Pancreas (tissue), 10 donors: ENCODE measurements around the gene ADGRA1. TPM values are rescaled to one million over a fixed set of nuclear protein-coding genes. Genes with fewer than 3 reads are reported as not detected.

ENCODE experiments used
- ATAC-seq, 4 donors: fragments of 200-7000 bp; cut with Tn5 transposase; one replicate each; pipeline versions ENCODE4 v1.8.0 to v1.9.1; 2020; ENCODE audit warnings: mild to moderate bottlenecking in 4 of 4, moderate library complexity in 4 of 4
- DNase-seq, 6 donors: peaks; one replicate each; pipeline ENCODE4 v3.0.0-alpha.2; 2020
- FAIRE-seq: peaks from 2 replicates; lab custom pipeline; 2012; peaks lifted over from hg19 to GRCh38; lab: Jason Lieb, UNC
- H3K27ac ChIP-seq, 4 donors: fragments of 200-600 bp; sonication (generic); 1 replicate in 3 of 4; 2 replicates in 1 of 4; pipeline versions ENCODE4 v1.5.0 to v1.8.0; 2020
- H3K27me3 ChIP-seq, 4 donors: fragments of 200-600 bp; one replicate each; pipeline ENCODE4 v1.8.0; 2021
- H3K36me3 ChIP-seq, 3 donors: fragments of 200-600 bp; sonication (generic) in 1 of 3; one replicate each; pipeline versions ENCODE4 v1.5.0 to v1.8.0; 2020 to 2021
- H3K4me1 ChIP-seq, 3 donors: fragments of 200-600 bp; one replicate each; pipeline ENCODE4 v1.8.0; 2021
- H3K4me3 ChIP-seq, 4 donors: fragments of 200-600 bp; sonication (generic) in 2 of 4; one replicate each; pipeline versions ENCODE4 v1.5.0 to v1.8.0; 2020 to 2021
- H3K9me3 ChIP-seq, 4 donors: fragments of 200-600 bp; one replicate each; pipeline ENCODE4 v1.8.0; 2021
- CTCF ChIP-seq, 4 donors: fragments of 200-600 bp; sonication (generic) in 3 of 4; IDR thresholded peaks; one replicate each; pipeline versions ENCODE4 v1.5.0 to v1.8.0; 2021; ENCODE audit warnings: antibody characterized with exemption in 4 of 4
- WGBS, 2 donors: extraction: QIAGEN DNeasy Blood & Tissue Kit; methylation state at CpG; one replicate each; pipeline ENCODE4 v1.1.7; 2013; 5-methylcytosine and 5-hydroxymethylcytosine counted together
- intact Hi-C, 3 donors: fragments of 100-400 bp; cut with DNase I; formaldehyde crosslinking; loops; one replicate each; pipeline versions ENCODE4 v1.11.1 to v1.14.2; 2022
- polyA plus RNA-seq, 2 donors: library from polyadenylated mRNA; stranded (reverse); fragments of 200-250 nt; gene quantifications; one replicate each; pipeline ENCODE4 v1.2.3, GENCODE V29; 2013
- total RNA-seq, 6 donors: library from RNA; stranded (reverse); fragmentation: NEBNext Ultra II Directional in 4 of 6; extraction: Animal tissue kit (Norgen Biotek cat#: 25700) in 4 of 6; gene quantifications; one replicate each; pipeline versions ENCODE4 v1.2.1 to v1.2.4, GENCODE V29; 2021 to 2023
- donor health status: healthy with polysubstance abuse.
- donor health status: DM: no; HTN: no; CAD: no; lungs with moderate emphysema.
- donor health status: DM: no; HTN: no; CAD: no.
- donor health status: control.
- donor health status: control.
- donor health status: Bipolar disorder and iron deficiency.
- donor health status: DM: yes; HTN: yes; CAD: no.
- donor health status: DM: no; HTN: no; CAD: no.
- donor health status: DM: no; HTN: no; CAD: no.
- donor health status: DM: yes; HTN: yes; CAD: no.

Gene ADGRA1
- total and polyA plus RNA-seq, 8 donors: 0.03 to 0.85 (median 0.12) TPM; not detected in 1

GRCh38 chr10:133100186-133100585 lies 12.5 kb downstream of the ADGRA1 start:
- Histone ChIP-seq H3K4me3 (no peak overlapping the region), H3K4me1 (no peaks in the 10 kb centered on the region), H3K27ac (no peak overlapping the region), H3K27me3 (peaks cover 0 to 10% (median 0%) of the 10 kb centered on the region in 4 donors), H3K36me3 (no peaks in the 10 kb centered on the region), H3K9me3 (no peaks in the 10 kb centered on the region)
- FAIRE-seq (no peak), DNase-seq (peak in 1 of 6 donors; percentile 66), ATAC-seq (no peak)
- intact Hi-C loops: no loop called here
- 71 to 80% methylated on average over 24 of the region's 24 CpGs for WGBS, 2 donors
- TF ChIP-seq CTCF (IDR thresholded peaks at IDR 0.05): no peak

- ATAC-seq (peak; percentile 75 to 92 (median 80)), DNase-seq (peak; percentile 39 to 73 (median 66)), FAIRE-seq (no peak)
- Histone ChIP-seq H3K9me3 (no peaks in the 10 kb centered on the region), H3K27ac (no peak overlapping the region), H3K36me3 (no peaks in the 10 kb centered on the region), H3K4me3 (peak overlapping the region in 2 of 4 donors; percentile 13 to 15), H3K27me3 (peaks cover 0 to 10% (median 0%) of the 10 kb centered on the region in 4 donors), H3K4me1 (no peaks in the 10 kb centered on the region)
- TF ChIP-seq CTCF (IDR thresholded peaks at IDR 0.05): no peak
- intact Hi-C loops: no loop called here
- 5 to 8% methylated on average over 36 to 37 of the region's 37 CpGs for WGBS, 2 donors
These were observed 13.1 kb downstream of the ADGRA1 start for GRCh38 chr10:133100706-133101415.

GRCh38 chr10:133101416-133101810 lies 13.7 kb downstream of the ADGRA1 start:
- Histone ChIP-seq H3K4me3 (no peak overlapping the region), H3K36me3 (no peaks in the 10 kb centered on the region), H3K27ac (no peak overlapping the region), H3K9me3 (no peaks in the 10 kb centered on the region), H3K27me3 (peaks cover 0 to 10% (median 0%) of the 10 kb centered on the region in 4 donors), H3K4me1 (no peaks in the 10 kb centered on the region)
- DNase-seq (peak in 2 of 6 donors; percentile 8 to 44), ATAC-seq (no peak), FAIRE-seq (no peak)
- whole genome bisulfite sequencing, 2 donors: 24 to 30% methylated on average over 15 to 16 of the region's 16 CpGs
- no peak for TF ChIP-seq CTCF (IDR thresholded peaks at IDR 0.05)
- intact Hi-C loops: no loop called here

- FAIRE-seq: no peak
- Histone ChIP-seq H3K4me1 (no peaks in the 10 kb centered on the region), H3K27me3 (peaks cover 0 to 7% (median 0%) of the 10 kb centered on the region in 4 donors), H3K4me3 (no peak overlapping the region), H3K27ac (no peak overlapping the region), H3K36me3 (no peaks in the 10 kb centered on the region), H3K9me3 (no peaks in the 10 kb centered on the region)
- WGBS, 2 donors: 47 to 64% methylated on average over 28 to 29 of the region's 29 CpGs
- no peak for TF ChIP-seq CTCF (IDR thresholded peaks at IDR 0.05)
- no peak for ATAC-seq
- intact Hi-C loops: no loop called here
- peak in 2 of 6 donors; percentile 13 to 62 for DNase-seq
These were observed 14.8 kb downstream of the ADGRA1 start for GRCh38 chr10:133102415-133103095.
